ENCODE data around the gene AP1M1.

The AP1M1 gene

DNA sequence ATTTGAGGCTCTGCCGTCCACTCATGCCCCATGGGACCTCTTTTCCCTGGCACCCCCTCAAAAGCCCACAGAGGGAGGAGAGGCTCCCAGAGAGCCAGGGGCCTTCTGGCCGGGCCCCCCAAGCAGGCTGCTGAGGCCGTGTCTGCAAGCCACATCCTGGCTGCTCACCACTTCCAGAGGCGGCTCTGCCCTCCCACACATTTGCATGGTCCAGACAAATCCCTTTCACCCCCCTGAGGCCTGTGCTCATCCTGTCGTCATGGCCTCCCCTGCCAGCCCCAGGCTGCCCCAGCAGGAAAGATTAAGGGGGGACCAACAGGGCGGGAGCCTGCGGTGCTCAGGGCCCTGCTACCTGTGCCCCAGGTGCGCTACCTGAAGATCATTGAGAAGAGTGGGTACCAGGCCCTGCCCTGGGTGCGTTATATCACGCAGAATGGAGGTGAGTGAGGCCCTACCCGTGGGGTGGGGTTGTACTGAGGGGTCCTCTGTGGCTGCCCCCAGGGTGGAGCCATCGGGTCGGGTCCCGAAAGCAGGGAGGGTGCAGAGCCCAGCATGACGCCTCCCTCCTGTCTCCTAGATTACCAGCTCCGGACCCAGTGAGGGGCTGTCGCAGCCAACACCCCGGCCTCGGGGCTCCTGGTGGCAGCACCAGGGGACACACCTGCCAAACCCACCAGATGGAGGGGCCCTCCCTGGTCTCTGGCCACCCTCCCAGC is 36.3 kb downstream of the AP1M1 start:
- peak; percentile 21 to 24 for DNase-seq

DNA sequence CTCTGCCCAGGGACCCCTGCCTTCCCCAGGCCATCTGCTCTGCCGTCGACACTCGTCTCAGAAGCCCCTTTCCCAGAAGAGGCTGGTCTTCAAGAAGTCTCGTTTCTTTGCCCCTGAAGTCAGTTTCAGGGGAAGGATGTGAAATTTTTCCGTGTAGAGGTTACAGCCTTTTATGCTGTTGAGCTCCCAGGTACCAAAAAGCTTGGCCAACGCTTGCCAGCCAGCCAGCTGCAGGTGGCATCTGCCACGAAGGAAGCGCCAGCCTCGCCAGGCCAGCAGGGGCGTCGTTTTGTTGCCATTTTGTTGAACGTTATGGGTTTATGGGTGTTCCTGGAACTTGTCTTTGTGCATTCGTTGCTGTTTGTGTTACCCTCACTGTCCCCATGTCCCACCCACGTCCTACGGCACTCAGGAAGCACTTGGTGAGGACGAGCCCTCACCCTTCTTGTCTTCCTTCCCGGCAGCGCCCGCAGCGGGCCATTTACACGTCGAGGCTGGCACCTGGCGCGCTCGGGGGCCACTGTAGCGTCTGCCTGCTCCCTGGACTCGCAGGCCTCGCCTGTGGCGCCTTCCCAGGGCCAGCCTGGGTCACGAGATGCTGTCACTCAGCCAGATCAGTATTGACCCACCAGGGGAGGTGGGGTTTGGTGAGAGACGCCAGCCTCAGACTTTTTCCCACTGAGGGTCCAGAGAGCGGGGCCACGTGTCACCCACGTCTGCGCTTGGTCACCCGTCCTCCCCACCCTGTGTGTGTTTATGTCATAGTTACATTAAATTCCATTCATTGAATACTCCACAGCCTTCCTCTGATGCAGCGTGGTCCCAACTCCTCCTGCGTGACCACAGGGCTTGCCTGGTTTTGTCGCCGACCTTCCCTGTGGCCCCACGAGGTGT is 37.1 kb downstream of the AP1M1 start:
- no peak for DNase-seq

DNA sequence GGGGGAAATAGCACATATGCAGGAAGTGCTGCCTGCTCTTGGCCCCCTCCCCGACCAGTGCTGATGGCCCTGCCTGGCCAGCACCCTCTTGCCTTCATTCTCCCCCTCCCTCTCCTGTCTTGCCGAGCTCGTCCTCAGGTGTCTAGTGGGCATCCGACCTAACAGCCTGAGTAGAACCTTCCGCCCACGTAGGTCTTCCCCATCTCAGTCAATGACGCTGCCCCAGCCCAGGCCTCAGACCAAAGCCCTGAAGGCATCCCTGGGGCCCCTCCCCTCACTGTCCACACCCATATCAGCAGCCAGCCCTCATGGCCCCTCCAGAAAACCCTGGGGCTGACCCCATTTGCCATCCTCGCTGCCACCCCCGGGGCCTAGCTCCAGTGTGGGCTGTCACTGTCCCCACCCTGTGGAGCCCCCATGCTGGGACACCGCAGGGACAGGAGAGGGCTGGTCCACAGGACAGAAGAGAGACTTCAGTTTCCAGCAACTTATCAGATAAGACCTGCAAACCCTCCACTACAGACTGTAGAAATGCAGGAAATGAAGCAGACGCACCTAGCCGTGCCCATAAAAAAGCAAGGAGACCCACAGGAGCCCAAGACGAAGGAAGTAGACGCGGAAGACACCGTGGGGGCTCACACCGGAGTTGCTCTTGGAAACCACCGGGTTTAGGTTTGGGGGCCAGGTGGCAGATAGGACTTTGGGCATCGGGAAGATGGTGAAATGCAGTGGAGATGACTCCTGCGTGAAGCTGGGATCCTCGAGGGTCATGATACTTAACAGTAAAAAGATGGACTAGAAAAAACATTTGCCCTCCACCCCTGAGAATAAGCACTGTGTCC is 38.3 kb downstream of the AP1M1 start:
- DNase-seq, result no peak

DNA sequence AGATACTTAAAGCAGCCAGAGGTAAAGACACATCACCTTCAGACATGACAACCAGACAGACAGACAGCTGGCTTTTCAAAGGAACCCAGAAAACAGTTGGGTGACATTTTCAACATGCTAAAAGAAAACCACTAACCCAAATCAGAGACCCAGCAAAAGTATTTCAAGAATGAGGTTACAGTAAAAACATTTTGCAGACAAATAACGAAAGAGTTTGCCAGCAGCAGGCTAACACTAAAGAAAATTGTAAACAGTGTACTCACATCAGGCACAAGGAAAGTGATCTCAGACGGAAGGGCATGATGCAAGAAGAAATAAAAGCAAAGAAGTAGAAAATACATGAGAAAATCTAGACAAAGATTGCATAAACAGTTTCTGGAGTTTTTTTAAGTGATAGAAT is 46.4 kb downstream of the AP1M1 start:
- no peak for DNase-seq

DNA sequence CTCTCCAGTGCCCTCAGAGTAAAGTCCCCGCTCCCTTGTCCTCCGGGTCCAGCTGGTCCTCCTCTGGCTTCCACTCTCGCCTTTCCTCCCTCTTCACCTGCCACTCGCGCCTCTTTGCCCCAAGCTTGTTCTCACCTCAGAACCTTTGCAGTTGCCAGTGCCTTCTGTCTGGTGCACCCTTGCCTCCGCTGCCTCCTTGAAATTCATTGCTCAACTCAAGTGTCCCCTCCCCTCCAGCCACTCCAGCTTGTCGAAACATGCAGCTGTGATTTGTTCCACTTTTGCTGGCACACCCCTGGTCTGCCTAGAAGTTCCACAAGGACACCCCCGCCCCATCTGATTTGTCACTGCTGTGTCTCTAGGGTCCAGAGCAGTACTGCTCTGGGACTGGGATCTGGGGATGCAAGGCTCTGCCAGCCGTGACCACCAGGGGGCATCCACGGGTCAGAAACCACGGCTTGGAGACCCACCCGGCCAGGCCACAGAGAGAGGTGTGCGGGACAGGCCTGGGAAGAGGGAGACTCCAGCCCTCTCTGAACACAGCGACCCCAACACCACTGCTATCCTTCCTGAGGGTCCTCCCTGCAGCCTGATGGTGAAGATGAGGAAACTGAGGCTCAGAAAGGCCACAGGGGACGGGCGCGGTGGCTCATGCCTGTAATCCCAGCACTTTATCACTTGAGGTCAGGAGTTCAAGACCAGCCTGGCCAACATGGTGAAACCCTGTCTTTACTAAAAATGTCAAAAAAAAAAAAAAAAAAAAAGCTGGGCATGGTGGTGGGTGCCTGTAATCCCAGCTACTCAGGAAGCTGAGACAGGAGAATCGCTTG is 49.9 kb downstream of the AP1M1 start:
- DNase-seq, result peak; percentile 73 to 78

DNA sequence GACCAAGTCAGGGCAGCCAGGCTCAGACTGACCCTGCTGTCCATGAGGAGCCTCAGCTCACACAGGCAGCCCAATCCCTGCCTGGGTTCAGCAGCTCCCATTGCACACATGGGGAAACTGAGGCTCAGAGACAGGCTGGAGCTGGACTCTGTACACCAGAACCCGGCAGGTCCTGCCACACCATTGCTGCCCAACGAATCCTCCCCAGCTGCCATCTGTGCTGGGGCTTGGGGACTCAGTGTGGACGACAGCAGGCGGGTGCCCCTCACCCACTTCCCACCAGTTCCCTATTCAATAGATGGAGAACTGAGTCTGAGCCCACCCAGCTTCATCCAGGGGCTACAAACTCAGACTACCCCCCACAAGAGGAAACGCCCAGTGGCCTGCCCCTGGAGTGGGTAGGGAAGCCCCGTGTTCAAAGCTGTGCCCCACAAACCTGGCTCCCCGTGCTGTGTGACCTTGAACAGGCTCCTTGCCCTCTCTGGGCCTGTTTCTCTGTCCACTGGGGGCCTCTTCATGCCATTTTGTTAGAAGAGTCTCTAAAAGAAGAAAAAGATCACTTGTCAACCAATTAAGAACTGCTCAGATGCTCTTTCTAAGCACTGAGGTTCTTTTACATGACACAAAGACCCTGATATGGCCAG is 50.8 kb downstream of the AP1M1 start:
- no peak for DNase-seq

DNA sequence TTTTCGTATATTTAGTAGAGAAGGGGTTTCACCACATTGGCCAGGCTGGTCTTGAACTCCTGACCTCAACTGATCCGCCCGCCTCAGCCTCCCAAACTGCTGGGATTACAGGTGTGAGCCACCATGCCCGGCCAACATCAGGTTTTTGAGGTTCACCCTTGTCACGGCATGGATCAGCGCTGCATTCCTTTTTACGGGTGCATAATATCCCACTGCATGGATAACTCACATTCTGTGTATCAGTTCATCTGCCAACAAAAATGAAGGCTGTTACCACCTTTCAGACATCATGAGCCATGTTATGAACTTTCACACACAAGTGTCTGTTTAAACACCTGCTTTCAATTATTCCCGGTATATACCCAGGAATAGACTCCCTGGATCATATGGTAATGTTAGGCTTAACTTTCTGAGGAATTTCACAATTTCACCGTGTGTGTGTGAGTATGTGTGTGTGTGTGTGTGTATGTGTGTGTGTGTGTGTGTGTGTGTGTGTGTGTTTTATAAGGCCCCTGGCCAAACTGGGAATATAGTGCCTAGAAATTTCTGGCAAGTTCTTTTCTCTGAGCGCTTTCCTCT is 52.2 kb downstream of the AP1M1 start:
- no peak for DNase-seq

DNA sequence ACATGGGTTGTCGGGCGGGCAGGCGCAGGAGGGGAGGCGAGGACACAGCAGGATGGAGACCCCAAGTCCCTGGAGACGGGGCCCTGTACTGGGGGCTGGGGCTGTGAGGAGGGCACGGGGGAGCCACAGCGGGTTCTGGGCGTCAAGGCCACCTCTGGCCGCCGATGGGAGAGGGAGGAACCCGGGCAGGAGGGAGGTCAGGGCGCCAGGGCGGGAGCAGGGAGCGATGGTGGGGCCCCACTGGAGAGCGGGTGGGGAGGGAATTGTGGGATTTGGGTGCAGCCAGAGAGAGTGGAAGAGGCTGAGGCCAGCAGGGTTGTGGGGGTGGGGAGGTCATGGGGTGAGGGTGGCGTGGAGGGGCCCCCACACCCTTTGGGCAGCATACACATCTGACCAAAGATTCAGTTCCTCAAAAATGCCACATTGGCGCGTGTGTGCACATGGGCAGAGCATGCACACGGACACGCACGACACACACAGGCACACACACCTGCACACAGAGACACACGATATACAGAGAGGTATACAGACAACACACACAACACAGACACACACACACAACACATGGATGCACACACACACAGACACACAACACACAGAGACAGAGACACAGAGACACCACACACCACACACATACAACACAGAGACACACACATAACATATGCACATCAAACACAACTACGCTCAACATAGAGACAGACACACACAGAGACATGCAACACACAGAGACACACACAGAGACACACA is 54.9 kb downstream of the AP1M1 start:
- DNase-seq, result no peak

DNA sequence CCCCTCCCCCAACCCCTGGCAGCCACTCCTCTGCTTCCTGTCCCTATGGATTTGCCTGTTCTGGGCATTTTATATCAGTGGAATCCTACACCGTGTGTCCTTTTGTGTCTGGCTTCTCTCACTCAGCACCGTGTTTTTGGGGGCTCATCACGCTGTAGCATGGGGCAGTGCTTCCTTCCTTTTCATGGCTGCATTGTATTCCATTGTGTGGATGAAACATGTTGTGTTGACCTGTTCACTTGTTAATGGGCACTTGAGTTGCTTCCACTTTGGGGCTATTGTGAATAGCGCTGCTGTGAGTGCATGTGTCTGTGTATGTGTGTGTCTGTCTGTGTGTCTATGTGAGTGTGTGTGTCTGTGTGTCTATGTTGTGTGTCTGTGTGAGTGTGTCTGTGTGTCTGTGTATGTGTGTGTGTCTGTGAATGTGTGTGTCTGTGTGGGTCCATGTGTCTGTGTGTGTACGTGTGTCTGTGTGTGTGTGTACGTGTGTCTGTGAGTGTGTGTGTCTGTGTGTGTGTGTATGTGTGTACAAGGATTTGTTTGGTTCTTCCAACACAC is 57.2 kb downstream of the AP1M1 start:
- no peak for DNase-seq

DNA sequence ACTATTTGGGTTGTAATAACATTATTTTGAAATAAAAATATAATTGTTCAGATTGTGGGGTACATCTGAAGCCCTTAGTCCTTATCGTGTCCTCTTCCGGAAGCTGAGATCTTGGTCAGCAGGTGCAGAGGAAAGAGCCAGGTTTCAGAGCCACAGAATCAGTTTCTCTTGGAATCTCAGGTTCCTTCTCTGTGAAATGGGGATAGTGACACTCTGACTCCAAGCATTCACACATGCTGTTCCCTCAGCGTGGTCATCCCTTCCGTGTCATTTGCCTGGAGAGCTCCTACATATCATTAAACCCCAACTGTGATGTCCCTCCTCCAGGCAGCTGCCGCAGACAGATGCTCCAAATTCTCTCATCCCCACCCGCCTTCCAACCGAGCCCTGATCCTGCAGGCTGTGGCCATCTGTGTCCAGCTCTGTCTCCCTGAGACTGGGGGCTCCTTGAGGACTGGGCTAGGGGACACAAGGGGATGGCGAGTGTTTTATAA is 59.8 kb downstream of the AP1M1 start:
- no peak for DNase-seq

DNA sequence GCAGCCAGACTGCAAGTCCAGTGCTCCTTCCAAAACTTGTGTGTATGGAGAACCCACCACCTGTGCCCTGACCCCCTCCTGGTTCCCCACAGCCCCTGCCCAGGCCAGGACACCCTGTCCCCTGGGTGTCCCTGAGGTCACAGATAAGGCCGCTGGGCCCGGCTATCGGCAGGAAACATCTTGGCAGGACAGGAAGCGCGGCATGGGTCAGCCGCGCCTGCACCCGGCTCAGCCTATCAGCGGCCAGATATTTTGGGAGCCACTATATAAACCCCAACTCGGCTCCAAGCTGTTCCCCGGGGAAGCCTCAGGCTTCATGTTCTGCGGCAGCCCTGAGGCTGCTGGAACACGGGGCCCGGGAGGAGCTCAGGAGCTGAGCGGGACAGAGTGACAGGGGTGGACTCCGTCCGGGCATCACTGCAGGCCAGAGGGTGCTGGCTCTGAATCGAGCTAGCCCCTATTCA is 60.8 kb downstream of the AP1M1 start:
- peak; percentile 16 to 20 for DNase-seq

DNA sequence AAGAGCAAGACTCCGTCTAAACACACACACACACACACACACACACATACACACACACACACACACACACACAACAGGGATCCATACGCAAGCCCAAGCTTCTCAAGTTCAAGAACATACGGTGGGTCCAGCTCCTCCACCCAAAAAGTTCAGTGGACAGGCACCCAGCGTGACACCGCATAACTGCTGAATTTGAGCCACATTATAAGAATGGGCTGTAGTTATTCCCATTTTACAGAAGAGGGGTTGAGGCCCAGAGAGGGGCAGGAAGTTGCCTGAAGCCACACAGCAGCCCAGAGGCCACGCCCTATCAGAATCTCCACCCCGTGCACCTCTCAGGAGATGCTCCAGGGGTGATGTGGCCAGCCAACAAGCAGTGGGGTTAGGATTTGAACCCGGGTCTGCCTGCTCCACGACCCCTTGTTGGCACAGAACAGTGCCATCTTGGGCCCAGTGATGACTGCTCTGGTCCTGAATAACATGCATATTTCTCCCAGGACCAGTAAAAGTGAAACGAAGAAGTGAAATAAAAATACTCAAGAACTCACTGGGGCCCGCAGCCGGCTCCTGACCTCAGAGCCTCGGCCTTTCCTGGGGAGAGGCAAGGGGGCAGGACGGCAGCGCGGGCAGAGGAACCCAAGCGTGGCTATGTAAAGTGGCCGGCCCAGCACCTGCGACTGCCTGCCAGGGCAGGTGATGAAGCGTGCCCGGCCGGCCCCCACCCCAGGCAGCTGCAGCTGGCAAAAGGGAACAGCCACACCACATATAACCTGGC is 61.9 kb downstream of the AP1M1 start:
- DNase-seq, result no peak

DNA sequence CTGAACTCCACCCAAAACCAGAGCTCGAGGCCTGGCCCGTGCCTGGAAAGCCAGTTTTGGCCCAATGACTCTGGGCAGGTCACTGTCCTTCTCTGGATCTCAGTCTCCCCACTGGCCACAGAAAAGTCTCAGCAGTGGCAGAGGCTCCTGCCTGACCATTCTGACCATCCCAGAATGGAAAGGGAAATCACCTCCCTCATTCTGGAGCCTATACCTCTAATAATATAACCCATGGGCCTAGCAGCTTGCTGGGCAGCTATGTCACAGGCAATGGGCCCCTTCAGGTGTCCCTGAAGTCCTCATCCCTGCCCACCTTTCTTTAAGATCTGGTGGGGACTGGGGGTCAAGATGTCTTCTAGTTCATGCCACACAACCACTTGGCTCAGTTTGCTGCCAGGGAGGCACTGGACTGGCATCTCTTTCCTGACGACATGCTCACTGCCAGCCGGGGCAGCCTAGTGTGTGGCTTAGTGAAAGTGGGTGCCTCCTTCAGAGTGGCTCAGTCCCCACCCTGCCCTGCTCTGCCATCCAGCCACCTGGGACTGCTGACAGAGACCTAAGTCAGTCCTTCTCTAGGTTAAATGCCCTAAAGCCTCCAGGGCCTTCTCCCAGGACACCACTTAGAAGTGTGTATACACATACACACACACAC is 62.6 kb downstream of the AP1M1 start:
- DNase-seq, result no peak

DNA sequence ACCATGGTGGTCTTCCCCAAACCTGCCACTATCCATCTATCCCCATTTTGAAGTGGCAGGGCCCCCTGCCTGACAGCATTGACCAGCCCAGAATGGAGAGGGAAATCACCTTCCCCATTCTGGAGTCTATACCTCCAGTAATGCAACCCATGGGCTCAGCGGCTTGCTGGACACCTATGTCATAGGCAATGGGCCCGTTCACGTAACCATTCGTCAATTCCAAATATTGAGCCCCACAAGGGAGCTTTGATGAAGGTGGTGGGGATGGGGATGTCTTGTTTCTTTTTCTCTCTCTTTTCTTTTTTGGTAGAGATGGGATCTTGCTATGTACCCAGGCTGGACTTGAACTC is 63.1 kb downstream of the AP1M1 start:
- DNase-seq, result no peak

DNA sequence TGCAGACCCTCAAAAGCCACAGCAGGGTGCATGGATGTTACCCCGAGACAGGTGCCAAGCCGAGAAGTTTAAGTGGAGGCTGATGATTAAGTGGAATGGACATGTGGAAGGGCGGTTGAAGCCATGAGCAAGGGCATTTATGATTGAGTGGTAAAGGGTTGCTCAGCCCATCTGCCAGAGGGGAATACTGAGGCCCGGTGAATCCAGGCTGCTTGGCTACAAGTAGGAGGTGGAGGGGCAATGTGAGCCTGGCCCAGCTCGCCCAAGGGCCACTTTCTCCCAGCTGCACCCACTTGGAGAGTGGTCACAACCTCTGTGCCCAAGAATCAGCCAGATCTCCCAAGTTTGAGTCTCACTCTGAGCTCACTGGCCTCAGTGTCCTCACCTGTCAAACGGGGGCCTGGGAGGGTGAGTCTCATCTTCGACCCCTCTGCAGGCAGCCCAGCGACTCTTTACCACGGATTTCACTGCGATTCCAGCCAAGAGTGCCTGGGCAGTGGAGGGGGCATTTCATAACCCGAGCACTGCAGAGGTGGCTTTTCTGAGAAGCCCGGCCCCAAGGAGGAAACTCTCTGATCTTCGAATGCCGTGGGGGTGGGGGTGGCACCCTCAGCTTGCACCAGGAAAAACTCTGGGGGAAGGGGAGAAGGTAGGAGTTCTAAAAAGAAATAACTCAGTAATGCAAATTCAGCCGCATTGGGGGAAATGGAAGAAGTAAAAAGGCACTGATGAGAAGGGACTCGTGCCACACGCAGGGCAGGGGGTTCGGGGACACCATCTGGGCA is 64.1 kb downstream of the AP1M1 start:
- no peak for DNase-seq

DNA sequence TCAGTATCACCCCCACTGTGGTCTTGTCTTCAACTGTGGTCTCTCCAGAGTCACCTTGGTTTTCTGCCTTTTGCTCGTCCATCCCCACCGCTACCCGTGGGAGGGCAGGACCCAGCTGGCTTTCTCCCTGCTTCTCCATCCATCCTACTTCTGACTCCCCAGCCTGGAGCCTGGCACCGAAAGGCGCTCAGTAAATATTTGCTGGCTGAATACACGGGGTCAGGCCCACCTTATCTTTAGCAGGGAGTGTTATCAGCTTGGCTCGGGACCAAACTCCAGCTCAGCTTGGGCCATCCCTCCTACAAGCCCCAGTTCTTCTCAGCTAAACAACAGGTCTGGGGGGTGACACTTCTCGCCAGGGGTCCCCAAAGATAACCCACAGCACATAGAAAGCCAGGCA is 64.9 kb downstream of the AP1M1 start:
- DNase-seq, result no peak

DNA sequence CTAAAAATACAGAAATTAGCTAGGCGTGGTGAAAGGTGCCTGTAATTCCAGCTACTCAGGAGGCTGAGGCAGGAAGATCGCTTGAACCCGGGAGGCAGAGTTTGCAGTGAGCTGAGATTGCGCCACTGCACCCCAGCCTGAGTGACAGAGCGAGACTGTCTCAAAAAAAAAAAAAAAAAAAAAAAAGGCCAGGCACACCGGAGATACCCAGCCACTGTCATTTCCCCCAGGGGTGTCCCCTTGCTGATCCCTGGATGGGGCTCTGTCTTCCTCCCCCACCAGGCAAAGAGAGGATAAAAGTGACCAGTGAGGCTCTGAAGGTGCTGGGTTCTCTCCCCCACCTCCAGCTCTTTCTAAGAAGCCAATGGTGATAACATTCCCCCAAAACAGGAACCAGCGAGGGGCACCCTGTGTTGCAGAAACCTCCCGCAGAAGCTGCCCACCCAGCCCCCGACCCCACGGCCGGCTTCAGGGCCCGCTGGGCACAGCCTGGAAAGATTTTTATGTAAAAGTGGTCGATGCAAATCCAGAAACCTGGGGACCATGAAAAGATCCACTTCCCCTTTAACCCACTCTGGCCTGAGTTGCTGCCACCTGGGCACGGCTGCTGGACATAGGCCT is 65.5 kb downstream of the AP1M1 start:
- no peak for DNase-seq

DNA sequence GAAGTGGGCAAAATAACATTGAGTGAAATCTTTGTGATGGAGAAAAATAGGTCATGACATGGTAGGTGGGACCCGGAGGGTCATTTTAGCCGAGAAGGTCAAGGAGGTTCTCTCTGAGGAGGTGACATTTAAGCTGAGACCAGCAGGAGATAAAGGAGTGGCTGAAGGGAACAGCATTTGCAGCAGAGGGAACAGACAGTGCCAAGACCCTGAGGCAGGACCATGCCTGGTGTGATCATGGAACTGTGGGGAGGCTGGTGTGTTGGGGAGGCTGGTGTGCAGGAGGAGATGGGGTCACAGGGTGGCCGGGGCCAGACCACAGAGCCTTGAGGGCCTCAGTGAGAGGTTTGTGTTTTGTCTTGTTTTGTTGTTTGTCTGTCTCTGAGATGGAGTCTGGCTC is 67.5 kb downstream of the AP1M1 start:
- no peak for DNase-seq

Measured in Kasumi-1 (cell line).